ENCODE measurements around the gene MEG3.

Gene MEG3

GRCh38 chr14:100898935-100899883 is 73.3 kb downstream of the MEG3 start:
- H3K27me3 ChIP-seq (ENCODE audit: low read length), result no peaks in the 10 kb centered on the region

DNA sequence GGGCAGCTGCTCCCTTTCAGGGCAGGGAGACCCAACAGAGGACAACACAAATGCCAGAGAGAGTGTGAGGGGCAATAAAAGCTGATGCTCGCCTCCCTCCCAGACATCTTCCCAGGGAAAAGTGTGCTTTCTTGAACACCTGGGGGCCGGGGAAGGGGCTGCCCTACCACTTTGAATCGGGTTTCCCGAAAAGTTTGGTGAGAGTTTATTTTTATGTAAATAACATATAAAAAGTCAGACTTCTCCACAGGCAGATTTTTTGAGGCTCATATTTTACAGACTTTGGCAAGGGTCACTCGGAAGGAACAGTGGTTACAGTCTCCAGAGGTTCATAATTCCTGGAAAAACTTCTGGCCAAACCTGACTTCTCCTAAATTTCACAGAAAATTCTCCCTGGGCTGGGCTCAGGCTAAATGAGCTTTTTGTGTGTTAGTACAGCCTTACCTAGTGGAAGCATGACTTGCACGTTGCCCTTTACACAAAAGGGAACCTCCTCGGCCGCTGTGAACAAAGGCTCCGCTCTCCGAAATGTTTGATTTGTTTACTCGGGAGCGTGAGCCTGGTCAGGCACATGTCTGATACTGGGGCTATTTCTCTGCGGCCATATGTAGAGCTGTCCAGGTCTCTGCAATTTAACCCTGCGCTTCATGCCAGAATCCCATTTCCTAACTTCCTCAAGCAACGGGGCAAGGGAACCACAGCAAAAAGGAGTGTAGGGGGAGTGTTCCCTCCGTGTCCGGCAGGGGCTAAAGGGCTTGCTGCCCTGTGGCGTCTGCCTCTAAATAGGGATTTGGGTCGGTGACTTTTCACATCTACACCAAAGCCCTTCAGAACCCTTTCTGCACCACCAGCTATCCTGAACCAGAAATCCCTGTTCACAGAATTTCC is 74.2 kb downstream of the MEG3 start:
- Histone ChIP-seq H3K27me3 (ENCODE audit: low read length) (no peaks in the 10 kb centered on the region), H3K4me3 (ENCODE audit: insufficient read depth, low read length, poor library complexity, severe bottlenecking) (no peak overlapping the region), H3K36me3 (ENCODE audit: low read length) (no peaks in the 10 kb centered on the region), H3K9me2 (replicated peaks; ENCODE audit: insufficient read depth, low read length) (no peaks in the 10 kb centered on the region), H4K20me1 (ENCODE audit: low read depth, low read length) (no peaks in the 10 kb centered on the region), H3K79me2 (ENCODE audit: insufficient read depth, low read length) (no peaks in the 10 kb centered on the region), H2AFZ (ENCODE audit: low read depth, low read length, severe bottlenecking) (no peak overlapping the region), H3F3A (ENCODE audit: insufficient read depth) (no peaks in the 10 kb centered on the region), H3K9me3 (ENCODE audit: insufficient read depth, low read length) (no peaks in the 10 kb centered on the region), H3K9ac (ENCODE audit: low read length) (no peak overlapping the region), H3K27ac (ENCODE audit: low read depth, low read length) (no peak overlapping the region), H3K4me2 (ENCODE audit: low read depth, low read length, poor library complexity, severe bottlenecking) (no peak overlapping the region)
- TF ChIP-seq, protein P1, sequence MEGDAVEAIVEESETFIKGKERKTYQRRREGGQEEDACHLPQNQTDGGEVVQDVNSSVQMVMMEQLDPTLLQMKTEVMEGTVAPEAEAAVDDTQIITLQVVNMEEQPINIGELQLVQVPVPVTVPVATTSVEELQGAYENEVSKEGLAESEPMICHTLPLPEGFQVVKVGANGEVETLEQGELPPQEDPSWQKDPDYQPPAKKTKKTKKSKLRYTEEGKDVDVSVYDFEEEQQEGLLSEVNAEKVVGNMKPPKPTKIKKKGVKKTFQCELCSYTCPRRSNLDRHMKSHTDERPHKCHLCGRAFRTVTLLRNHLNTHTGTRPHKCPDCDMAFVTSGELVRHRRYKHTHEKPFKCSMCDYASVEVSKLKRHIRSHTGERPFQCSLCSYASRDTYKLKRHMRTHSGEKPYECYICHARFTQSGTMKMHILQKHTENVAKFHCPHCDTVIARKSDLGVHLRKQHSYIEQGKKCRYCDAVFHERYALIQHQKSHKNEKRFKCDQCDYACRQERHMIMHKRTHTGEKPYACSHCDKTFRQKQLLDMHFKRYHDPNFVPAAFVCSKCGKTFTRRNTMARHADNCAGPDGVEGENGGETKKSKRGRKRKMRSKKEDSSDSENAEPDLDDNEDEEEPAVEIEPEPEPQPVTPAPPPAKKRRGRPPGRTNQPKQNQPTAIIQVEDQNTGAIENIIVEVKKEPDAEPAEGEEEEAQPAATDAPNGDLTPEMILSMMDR (IDR thresholded peaks at IDR 0.05; ENCODE audit: insufficient read depth, low read length, poor library complexity, severe bottlenecking), result no peak
- TF ChIP-seq EZH2phosphoT487 (conservative IDR thresholded peaks at IDR 0.05; ENCODE audit: low read length), result no peak

More at GRCh38 chr14:100898935-100899883, 73.3 kb downstream of the MEG3 start:
- Histone ChIP-seq H3K4me2 (ENCODE audit: low read depth, low read length, poor library complexity, severe bottlenecking) (no peak overlapping the region), H3K79me2 (ENCODE audit: insufficient read depth, low read length) (no peaks in the 10 kb centered on the region), H4K20me1 (ENCODE audit: low read depth, low read length) (no peaks in the 10 kb centered on the region), H3F3A (ENCODE audit: insufficient read depth) (no peaks in the 10 kb centered on the region), H3K9me2 (replicated peaks; ENCODE audit: insufficient read depth, low read length) (no peaks in the 10 kb centered on the region), H3K4me3 (ENCODE audit: insufficient read depth, low read length, poor library complexity, severe bottlenecking) (no peak overlapping the region), H3K9ac (ENCODE audit: low read length) (no peak overlapping the region), H3K27ac (ENCODE audit: low read depth, low read length) (no peak overlapping the region), H3K9me3 (ENCODE audit: insufficient read depth, low read length) (no peaks in the 10 kb centered on the region), H3K36me3 (ENCODE audit: low read length) (no peaks in the 10 kb centered on the region), H2AFZ (ENCODE audit: low read depth, low read length, severe bottlenecking) (no peak overlapping the region)
- TF ChIP-seq, protein P1 (IDR thresholded peaks at IDR 0.05; ENCODE audit: insufficient read depth, low read length, poor library complexity, severe bottlenecking), result no peak
- no peak for TF ChIP-seq EZH2phosphoT487 (conservative IDR thresholded peaks at IDR 0.05; ENCODE audit: low read length)

DNA sequence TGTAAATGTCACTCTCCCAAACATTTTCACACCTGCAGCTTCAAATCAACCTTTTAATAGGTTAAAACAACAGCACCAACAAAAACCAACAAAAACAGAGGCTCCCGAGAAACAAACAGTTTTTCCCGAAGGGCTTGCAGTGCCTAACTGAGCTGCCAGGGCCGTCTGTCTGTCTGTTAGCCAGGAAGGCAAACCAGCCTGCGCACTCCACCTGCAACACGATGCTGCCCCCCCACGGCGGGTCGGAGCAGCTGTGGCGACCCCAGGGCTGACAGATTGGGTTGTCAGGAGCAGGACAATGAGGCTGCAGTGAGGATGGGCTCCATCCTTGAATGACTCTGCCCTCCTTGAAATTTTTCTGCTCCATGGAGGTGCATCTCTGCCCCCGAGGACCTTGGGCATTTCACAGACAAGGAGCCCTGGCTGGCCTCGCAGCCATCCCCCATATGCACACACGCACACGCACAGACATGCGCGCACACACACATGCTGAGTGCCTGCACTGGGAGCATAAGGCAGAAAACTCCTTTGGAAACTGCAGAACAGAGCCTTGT is 75.0 kb downstream of the MEG3 start:
- Histone ChIP-seq H3K4me2 (ENCODE audit: low read depth, low read length, poor library complexity, severe bottlenecking) (no peak overlapping the region), H3K4me3 (ENCODE audit: insufficient read depth, low read length, poor library complexity, severe bottlenecking) (no peak overlapping the region), H3K27ac (ENCODE audit: low read depth, low read length) (no peak overlapping the region)

More for the DNA sequence above, 75.0 kb downstream of the MEG3 start:
- Histone ChIP-seq H2AFZ (ENCODE audit: low read depth, low read length, severe bottlenecking) (no peak overlapping the region), H3K9me2 (replicated peaks; ENCODE audit: insufficient read depth, low read length) (no peaks in the 10 kb centered on the region), H3K27me3 (ENCODE audit: low read length) (no peaks in the 10 kb centered on the region), H4K20me1 (ENCODE audit: low read depth, low read length) (no peaks in the 10 kb centered on the region), H3K9me3 (ENCODE audit: insufficient read depth, low read length) (no peaks in the 10 kb centered on the region), H3K9ac (ENCODE audit: low read length) (no peak overlapping the region), H3F3A (ENCODE audit: insufficient read depth) (no peaks in the 10 kb centered on the region), H3K79me2 (ENCODE audit: insufficient read depth, low read length) (no peaks in the 10 kb centered on the region), H3K36me3 (ENCODE audit: low read length) (no peaks in the 10 kb centered on the region)
- TF ChIP-seq EZH2phosphoT487 (conservative IDR thresholded peaks at IDR 0.05; ENCODE audit: low read length), result no peak
- TF ChIP-seq, protein P1 (IDR thresholded peaks at IDR 0.05; ENCODE audit: insufficient read depth, low read length, poor library complexity, severe bottlenecking), result peak; percentile 35
